NCI-H146 (cell line): Measurements from ENCODE around the gene BCOR.

Experiments
- DNase-seq: peaks from one replicate; lab custom pipeline; 2025; lab: John Stamatoyannopoulos, UW

BCOR gene

GRCh38 chrX:40019541-40019940 is 78.2 kb downstream of the BCOR start:
- no peak for DNase-seq

- no peak for DNase-seq
These were observed 79.7 kb downstream of the BCOR start for GRCh38 chrX:40018041-40018440.

GRCh38 chrX:40016749-40017148 is 81.0 kb downstream of the BCOR start:
- no peak for DNase-seq

GRCh38 chrX:40015693-40016092 is 82.1 kb downstream of the BCOR start:
- no peak for DNase-seq

GRCh38 chrX:40013266-40014195 is 84.2 kb downstream of the BCOR start:
- peak; percentile 84 for DNase-seq

- DNase-seq, result peak; percentile 53
These were observed 84.9 kb downstream of the BCOR start for GRCh38 chrX:40012868-40013265.

- DNase-seq, result no peak
These were observed 85.5 kb downstream of the BCOR start for GRCh38 chrX:40012039-40012867.

- DNase-seq, result no peak
These were observed 86.3 kb downstream of the BCOR start for GRCh38 chrX:40011322-40012038.

GRCh38 chrX:40010550-40011321 is 87.0 kb downstream of the BCOR start:
- DNase-seq, result no peak

GRCh38 chrX:40009890-40010289 is 87.9 kb downstream of the BCOR start:
- no peak for DNase-seq

GRCh38 chrX:40009462-40009851 is 88.3 kb downstream of the BCOR start:
- DNase-seq, result no peak

- peak; percentile 87 for DNase-seq
These were observed 88.8 kb downstream of the BCOR start for GRCh38 chrX:40008791-40009461.

- DNase-seq, result no peak
These were observed 89.7 kb downstream of the BCOR start for GRCh38 chrX:40007756-40008705.

- no peak for DNase-seq
These were observed 90.5 kb downstream of the BCOR start for GRCh38 chrX:40007131-40007755.

GRCh38 chrX:40006106-40007017 is 91.4 kb downstream of the BCOR start:
- DNase-seq, result no peak

- DNase-seq, result no peak
These were observed 92.3 kb downstream of the BCOR start for GRCh38 chrX:40005292-40006011.

- DNase-seq, result no peak
These were observed 92.9 kb downstream of the BCOR start for GRCh38 chrX:40004921-40005291.

- DNase-seq, result no peak
These were observed 93.6 kb downstream of the BCOR start for GRCh38 chrX:40004246-40004535.
